ENCODE results near the gene PGPEP1.
"Not testable (repeated sequence)": the region's sequence is repeated elsewhere in the genome, so short reads cannot be mapped to it uniquely, and the experiment has no call there.

Gene PGPEP1

GRCh38 chr19:18308051-18308947, 32.1 kb upstream of the PGPEP1 start:
- DNase-seq (ENCODE audit: low spot score) = no peak

- DNase-seq (ENCODE audit: low spot score) = no peak
These were observed 31.5 kb upstream of the PGPEP1 start for GRCh38 chr19:18308948-18309325.

- no peak for DNase-seq (ENCODE audit: low spot score)
These were observed 30.8 kb upstream of the PGPEP1 start for GRCh38 chr19:18309525-18310064.

GRCh38 chr19:18310118-18310909, 30.1 kb upstream of the PGPEP1 start:
- no peak for DNase-seq (ENCODE audit: low spot score)

DNA sequence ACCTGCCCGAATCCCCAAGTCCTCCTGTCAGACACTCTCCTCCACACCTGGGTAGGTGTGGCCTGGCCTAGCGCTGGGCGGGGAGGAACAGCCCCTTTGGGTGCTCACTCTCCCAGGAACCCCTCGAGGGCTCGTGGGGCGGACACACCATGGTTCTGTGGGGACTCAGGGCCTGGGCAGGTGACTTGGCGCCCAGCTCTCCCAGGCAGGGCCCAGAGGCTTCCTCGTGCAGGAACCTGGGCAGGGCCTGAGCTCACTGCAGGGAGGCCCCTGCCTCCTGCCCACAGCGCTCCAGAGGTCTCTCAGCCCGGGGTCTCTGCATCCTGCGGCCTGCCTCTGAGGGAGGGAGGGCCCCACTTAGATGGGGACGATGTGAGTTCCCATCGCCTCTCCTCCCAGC, 29.4 kb upstream of the PGPEP1 start:
- no peak for DNase-seq (ENCODE audit: low spot score)

- DNase-seq (ENCODE audit: low spot score) = peak; percentile 2
These were observed 28.8 kb upstream of the PGPEP1 start for GRCh38 chr19:18311502-18312091.

- peak; percentile 3 for DNase-seq (ENCODE audit: low spot score)
These were observed 28.3 kb upstream of the PGPEP1 start for GRCh38 chr19:18312092-18312534.

DNA sequence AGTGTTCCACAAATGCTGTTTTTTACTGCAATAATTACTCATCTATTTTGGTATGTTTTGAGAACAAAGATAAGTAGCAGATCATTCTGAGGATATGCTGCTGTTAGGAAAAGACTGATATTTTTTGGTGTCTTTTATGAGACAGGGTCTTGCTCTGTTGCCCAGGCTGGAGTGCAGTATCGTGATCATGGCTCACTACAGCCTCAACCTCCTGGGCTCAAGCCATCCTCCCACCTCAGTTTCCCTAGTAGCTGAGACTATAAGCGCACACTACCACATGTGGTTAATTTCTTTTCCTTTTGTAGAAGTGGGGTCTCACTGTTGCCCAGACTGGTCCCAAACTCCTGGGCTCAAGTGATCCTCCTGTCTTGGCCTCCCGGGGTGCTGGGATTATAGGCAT, 27.0 kb upstream of the PGPEP1 start:
- no peak for DNase-seq (ENCODE audit: low spot score)

- DNase-seq (ENCODE audit: low spot score) = peak; percentile 3
These were observed 22.2 kb upstream of the PGPEP1 start for GRCh38 chr19:18317961-18318800.

DNA sequence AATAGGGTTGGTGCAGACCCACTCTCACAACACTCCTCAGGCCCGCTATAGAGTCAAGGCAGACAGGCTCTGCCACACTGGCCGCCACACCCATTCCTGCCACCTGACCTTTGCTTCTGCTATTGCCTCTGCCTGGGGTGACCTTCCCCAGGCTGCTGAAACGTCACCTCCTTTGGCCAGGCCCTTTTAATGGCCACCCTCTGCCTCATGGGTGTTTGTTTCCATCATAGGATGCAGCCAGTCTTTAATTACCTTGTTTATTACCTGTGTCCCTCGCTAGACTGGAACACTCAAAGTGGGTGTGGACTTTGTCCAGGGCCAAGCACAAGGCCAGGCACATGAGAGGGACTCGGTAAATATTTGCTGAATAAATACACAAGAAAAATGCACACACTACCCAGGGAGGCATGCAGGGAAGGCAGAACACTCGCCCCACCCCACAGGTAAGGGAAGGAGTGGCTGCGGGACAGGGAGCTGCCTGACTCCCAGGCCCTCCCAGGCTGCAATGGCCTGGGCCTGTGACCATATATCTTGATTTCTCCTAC, 20.7 kb upstream of the PGPEP1 start:
- no peak for DNase-seq (ENCODE audit: low spot score)

DNA sequence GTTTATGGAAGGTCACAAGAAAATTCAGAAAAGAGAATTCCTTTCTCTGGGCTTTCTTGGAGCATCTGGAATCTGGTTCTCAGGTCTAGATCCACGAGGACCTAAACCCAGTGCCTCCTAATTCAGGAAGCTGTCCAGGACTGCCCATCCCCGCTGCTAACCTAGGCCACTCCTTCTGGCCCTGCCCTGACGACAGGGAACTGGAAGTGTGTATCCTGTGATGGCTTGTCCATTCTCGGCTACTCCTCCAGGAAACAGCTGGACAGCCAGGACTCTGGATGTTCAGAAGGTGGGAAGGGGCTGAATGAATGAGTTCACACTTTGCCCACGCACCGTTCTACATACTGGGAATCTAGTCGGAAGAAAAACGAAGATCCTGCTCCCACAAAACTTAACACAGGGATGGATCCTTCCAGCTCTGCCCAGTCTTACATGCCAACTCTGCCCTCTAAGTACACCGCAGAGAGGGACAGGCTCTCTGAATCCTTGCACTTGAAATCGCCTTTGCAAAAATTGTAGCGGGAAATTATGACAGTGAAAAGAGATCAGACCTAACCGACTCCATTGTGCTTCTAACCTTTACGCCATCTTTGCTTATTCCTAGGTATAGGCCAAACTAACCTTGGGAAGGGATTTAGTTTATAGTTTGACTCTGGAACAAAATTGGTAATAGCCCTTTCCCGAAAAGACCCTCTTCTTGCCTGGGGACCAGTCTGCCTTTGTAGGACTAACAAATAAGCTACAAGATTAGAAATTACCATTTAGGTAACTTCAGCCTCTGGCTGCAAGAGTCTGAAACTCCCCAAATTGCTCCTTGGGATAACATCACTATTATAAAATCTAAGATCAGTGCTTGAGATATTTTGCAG, 19.3 kb upstream of the PGPEP1 start:
- DNase-seq (ENCODE audit: low spot score) = no peak

- DNase-seq (ENCODE audit: low spot score) = no peak
These were observed 18.7 kb upstream of the PGPEP1 start for GRCh38 chr19:18321734-18322102.

GRCh38 chr19:18322318-18322758, 18.1 kb upstream of the PGPEP1 start:
- DNase-seq (ENCODE audit: low spot score) = peak; percentile 76

GRCh38 chr19:18322759-18323460, 17.5 kb upstream of the PGPEP1 start, which contains the start of gene LSM4:
Gene LSM4 (minus strand): TSS chr19:18323076. CDS start chr19:18323020, 56 bp downstream.
- DNase-seq (ENCODE audit: low spot score) = peak; percentile 99

DNA sequence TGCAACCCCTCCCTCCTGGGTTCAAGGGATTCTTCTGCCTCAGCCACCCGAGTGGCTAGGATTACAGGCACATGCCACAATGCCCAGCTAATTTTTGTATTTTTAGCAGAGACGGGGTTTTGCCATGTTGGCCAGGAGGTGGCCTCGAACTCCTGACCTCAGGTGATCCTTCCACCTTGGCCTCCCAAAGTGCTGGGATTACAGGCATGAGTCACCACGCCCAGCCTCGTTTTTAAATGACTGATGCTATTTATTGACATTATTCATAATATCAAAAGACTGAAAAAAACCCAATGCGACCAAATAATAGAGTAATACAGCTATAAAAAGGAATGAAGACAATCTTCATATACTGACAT, 16.0 kb upstream of the PGPEP1 start:
- DNase-seq (ENCODE audit: low spot score) = not testable (repeated sequence)

DNA sequence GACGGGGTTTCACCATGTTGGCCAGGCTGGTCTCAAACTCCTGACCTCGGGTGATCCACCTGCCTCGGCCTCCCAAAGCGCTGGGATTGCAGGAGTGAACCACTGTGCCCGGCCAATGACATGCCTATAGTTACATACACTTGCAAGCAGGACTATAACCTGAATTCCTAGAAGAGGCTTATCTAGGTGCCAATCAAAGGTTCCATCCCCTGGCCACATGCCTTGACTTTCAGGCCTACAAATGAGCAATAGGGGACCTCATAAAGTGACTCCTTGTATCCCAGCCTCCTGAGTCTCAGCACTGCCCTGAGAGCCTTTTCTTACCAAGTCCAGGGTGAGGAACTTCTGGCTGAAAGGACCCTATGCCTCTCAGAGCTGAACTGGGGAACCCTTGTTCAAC, 13.6 kb upstream of the PGPEP1 start:
- no peak for DNase-seq (ENCODE audit: low spot score)

DNA sequence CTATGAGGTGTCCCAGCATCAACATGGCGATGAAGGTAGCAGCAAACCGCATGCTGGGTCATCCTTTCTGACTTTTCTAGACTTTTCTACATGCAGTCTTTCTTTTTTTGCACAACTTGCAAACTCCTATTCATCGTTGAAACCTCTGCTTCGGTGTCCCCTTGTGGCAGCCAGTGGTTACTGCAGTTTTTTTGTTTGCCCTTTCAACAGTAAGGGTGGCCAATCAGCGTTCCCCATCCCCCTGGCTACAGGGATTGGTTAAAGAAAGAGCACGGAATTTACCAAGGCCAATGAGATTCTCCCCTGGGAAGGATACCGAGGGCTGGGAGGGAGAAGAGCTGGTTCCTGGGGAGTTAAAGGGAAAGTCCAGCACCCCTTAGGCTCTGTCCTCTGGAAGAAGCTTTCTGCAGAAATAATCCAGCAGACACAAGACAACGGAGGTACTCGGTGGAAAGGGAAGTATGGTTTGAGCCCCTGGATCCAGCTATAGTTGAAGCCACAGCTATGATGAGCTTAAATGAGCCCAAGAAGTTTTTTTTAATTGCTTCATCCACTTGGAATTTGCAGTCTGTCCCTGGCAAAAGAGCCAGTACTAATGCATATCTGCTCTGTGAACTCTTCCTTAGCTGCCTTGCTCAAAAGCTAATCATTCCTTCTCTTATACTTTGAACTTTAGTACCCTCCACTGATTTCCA, 11.9 kb upstream of the PGPEP1 start:
- peak; percentile 97 for DNase-seq (ENCODE audit: low spot score)

DNA sequence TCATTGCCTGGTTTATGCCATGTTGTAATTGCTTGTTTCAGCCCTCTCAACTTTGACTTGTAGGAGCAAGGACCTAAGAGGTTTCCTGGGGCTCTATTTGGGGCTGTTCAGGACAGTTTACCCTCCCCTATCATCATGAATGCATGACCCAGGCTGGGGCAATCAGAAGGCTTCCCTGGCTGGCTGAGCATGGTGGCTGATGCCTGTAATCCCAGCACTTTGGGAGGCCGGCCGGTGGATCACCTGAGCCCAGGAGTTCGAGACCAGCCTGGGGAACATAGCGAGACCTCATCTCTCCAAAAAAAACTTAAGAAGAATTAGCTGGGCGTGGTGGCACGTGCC, 11.4 kb upstream of the PGPEP1 start:
- DNase-seq (ENCODE audit: low spot score) = no peak

DNA sequence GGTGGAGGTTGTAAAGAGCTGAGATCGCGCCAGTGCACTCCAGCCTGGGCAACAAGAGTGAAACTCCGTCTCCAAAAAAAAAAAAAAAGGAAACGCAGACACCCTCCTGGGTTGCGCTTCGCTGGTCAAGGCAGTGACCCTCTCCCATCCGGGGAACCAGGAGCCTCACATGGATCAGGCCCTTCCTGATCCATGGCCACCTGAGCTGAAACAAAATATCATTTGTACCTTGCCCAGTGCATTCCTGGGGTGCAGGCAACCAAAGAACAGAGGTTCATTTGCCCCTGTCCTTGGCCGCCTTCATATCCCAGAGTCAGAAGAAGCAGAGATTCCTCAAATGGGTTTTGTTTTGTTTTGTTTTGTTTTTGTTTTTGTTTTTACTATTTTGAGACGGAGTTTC, 9.5 kb upstream of the PGPEP1 start:
- no peak for DNase-seq (ENCODE audit: low spot score)

Data from AG20443 (cell line).